Ammon's horn (tissue), 1 donor: Measurements from ENCODE around the gene CD300LG.
A peak's percentile ranks its signal among the peaks of the same experiment; 100 is the strongest.
"Not testable (repeated sequence)": the region's sequence is repeated elsewhere in the genome, so short reads cannot be mapped to it uniquely, and the experiment has no call there.

ENCODE experiments used
- DNase-seq: peaks from one replicate; pipeline ENCODE4 v3.0.0-alpha.2; 2016; ENCODE audit warnings: low spot score

Gene CD300LG

DNA sequence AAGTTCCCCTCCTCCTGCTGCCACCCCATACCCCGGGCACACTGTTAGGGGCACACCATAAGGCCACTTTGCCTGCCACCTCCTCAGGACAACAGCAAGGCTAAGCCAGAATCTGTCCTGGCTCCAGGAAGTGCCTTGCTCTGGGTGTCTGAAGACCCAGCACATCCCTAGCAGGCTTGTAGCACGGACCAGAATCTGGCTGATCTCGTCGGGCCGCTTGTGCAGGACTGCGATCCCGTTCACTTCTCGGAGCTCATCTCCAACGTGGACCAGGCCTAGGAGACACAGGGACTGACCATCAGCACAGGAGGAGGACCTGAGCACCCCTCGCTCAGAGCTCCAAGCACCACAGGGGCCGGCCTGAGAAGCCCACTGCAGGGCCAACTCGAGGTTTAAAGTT lies 21.4 kb upstream of the CD300LG start:
- no peak for DNase-seq

DNA sequence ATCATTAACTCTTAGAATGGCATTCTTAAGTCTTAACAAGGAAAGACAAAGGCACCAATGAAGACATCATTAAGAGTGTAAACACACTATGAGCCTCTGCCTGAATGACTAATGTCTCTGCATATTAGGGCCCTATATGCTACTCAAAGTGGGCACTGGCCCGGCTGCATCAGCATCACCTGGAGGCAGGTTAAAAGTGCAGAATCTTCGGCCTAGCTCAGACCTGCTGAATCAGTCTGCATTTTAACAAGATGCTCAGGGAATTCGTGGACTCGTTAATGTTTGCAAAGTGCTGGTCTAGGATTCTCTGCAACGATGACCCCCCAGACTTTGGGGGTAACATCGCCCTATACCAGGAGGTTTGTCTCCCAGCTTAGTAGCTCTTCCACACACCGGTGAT lies 20.8 kb upstream of the CD300LG start:
- no peak for DNase-seq

GRCh38 chr17:43827596-43827995 lies 19.4 kb upstream of the CD300LG start:
- DNase-seq: no peak

GRCh38 chr17:43829738-43830137 lies 17.2 kb upstream of the CD300LG start:
- no peak for DNase-seq

DNA sequence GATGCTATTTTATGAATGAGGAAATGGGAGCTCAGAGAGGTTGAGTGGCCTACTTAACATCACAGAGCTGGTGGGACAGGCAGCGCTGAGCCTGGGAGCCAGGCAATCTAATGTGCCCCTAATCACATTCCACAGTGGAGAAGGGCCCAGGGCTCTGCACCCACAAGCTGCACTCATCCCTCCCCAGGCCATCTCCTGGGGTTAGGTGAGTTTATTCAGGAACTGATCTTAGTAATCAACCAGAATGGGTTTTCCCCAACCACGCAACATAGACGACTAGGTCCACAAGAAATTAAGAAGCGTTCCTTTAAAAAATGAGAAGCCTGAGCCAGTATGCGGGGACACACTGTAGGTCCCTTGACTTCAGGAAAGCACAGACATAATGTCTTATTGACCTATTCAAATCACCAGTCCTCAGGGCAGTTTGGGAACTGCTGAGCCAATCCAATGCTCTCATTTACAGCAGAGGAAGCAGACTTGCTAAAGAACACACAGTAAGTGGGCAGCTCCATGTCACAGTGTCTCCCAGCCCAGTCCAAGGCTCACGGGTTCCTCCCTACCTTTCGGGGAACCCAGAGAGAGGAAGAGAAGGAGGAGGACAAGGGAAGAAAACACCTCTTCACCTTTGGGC lies 16.4 kb upstream of the CD300LG start:
- no peak for DNase-seq

DNA sequence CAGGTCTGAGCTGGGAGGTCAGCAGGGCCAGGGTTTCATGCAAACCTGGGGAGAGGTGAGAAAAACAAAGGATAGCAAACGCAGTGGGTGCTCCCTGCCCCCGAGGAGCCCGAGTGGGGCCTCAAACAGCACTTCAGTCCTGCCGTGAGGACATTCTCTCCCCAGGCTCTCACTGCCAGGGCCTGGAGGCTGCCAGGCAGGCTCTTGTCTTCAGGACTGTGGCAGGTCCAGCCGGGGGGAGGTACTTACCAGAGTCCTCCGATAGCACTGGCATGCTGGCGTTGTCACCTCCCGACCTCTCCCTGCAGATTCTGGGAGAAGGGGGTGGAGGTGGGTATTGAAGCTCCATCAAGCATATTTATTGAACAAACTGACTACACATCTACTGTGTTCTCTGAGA lies 15.3 kb upstream of the CD300LG start:
- no peak for DNase-seq

- no peak for DNase-seq
Observed at GRCh38 chr17:43832168-43832975, 14.6 kb upstream of the CD300LG start.

DNA sequence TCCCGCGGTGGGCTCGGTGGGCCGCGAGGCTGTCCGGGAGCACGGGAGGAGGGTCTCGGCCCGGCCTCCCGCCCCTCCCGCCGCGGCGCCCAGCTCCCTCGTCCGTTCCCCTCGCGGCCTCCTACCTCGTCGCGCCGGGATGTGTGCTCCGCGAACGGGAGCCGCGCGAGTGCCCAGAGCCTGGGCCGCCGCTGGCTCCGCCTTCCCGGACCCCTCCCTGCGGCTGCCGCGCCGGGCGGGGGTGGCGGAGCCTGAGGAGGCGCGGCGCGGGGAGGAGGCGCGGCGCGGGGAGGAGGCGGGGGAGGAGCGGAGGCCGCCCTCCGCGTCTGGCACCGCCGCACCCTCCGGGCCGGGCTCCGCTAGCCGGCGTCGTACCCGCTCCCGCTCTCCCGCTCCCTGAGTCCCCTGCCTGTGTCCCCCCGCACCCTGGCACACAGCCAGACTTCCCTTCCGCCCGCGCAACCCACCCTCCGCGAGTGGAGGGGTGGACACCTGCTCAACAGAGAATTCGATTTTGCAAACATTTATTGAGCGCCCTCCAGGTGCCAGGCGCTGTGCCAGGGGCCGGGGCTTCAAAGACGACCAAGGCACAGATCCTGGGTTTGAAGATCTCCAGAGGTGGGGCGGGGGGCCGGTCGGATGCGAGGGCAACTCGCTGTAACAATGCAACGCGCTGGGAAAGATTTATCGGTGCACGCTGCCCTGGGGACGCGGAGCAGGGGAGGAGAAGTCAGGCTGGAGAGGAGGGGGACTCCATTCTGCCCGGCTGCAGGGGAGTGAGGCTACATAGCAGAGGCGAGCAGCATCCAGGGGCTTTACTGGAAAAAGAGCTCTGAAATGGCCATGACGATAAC lies 13.8 kb upstream of the CD300LG start, which contains the start of gene MPP3:
MPP3 (minus strand) TSS at position 171 of the 854 bp plus-strand sequence. CDS start 1,240 bp downstream, outside the sequence.
- DNase-seq: peak; percentile 66

DNA sequence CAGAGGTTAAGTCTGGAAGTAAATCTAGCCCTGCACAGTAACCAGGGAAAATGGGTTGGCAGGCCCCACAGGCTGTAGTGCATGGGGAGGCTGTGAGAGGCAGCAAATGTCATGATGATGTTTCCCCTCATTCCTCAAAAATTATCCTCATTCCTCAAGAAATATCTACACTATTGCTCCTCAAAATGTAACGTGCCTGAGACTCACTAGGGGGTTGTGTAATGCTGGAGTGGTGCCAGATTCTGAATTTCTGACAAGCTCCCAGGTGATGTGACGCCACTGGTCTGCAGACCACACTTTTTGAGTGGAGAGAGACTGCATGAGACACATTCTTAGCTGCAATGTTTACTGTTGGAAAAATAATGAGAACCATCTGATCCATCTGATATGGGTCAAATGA lies 12.9 kb upstream of the CD300LG start:
- no peak for DNase-seq

DNA sequence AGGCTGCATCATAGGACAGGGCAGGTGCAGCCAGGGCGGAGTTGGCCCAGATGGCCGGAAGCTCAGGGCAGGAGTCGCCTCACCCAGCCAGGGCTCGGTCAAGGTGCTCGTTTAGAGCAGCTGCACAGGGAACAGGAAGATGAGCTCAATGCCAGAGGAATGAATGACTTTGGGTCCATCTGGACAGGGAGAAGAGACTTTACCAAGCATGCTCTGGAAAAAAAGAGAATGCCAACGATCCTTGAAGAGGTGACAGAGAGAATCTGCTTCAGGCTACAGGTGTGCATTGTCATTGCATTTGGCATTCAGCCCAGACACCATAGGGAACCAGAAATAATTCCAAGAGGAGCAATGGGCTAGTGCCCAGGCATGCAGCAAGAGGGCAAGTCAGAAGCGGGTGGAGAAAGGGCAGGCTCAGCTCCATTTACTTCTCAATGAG lies 7.3 kb upstream of the CD300LG start:
- DNase-seq: no peak

- DNase-seq: no peak
Observed at GRCh38 chr17:43840814-43841213, 6.2 kb upstream of the CD300LG start.

DNA sequence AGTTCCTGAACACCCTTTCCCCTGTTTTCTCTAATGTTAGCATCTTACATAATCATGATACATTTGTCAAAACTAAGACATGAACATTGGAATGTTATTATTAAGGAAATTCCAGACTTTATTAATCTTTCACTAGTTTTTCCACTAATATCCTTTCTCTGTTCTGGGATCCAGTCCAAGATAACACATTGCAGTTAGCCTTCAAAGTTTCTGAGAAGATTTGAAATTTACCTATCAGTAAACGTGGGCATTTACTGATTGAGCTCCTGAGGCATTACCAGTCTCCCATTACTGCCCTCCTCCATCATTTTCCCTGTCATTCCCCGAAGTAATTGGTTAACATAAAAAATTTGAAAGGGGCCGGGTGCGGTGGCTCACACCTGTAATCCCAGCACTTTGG lies 5.7 kb upstream of the CD300LG start:
- no peak for DNase-seq

- not testable (repeated sequence) for DNase-seq
Observed at GRCh38 chr17:43842091-43842974, 4.6 kb upstream of the CD300LG start.

DNA sequence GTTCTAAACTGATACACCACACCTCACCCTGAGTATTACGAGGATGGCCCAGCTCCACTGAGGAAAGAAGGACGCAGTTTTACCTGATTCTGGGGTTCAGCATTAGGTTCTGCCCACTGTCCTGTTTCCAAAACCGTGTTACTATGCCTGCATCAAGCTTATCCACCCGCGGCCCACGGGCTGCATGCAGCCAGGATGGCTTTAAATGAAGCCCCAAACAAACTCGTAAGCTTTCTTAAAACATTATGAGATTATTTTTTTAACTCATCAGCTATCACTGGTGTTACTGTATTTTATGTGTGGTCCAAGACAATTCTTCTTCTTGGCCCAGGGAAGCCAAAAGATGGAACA lies 4.0 kb upstream of the CD300LG start:
- no peak for DNase-seq

DNA sequence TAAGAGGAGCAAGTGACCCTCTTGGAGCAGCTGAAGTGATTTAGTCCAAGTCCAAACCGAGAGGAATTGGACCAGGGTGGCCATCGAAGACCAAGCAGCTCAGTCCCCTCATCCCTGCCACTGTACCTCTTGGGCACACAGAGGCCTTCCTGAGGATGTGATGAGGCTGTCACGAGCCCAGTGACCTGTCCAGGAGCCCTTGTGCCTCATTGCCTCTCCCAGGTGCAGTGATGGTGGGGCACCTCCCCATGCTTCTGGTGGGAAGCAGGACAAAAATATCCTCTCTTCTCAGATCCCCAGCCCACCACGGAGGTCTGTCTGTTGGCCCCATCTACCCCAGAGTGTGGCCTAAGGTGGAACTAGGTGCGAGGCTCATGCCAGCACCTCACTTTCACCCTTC lies 2.7 kb upstream of the CD300LG start:
- no peak for DNase-seq

GRCh38 chr17:43845766-43846165 lies 1.2 kb upstream of the CD300LG start:
- no peak for DNase-seq

DNA sequence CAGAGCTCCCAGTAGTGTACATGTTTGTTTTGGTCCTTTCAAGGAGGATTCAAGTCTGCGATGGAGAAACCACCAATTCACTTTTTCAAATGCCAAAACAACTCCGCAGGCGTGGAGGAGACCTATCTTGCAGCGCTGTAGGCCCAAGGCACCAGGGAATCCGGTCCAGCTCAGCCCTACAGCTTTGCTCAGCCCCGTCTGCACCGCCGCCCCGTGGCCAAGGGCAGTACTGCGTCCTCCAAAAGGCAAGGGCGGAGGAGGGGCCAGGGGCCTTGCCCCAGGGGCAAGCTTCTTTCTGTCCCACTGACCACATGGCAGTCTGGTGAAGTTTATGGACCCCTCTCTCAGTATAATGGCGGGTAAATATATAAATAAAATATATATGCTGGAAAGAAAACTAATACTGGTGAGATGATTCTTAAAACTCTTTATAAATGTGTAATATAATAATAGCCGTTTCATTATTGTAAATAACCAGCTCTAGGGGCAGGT lies 709 bp upstream of the CD300LG start:
- DNase-seq: peak; percentile 84

GRCh38 chr17:43848601-43849000 lies 1.6 kb downstream of the CD300LG start:
- no peak for DNase-seq

DNA sequence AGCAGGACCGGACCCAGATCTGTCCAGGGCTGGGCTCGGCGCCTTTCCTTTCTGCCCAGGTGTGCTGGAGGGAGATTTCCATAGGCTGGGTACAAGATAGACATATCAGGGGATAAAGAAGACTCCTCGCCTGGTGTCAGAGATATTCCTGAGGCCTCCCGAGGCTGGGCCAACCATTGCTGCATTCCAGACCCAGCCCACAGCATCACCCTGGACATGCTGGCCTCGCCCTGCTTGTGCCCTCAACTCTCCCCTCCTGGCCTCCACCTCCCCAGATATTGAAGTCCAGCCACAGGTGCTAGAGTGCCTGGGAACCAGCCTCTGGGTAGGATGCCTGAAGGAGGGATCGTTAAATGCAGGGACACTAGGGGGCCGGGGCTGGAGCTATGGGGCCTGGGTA lies 2.1 kb downstream of the CD300LG start:
- no peak for DNase-seq

DNA sequence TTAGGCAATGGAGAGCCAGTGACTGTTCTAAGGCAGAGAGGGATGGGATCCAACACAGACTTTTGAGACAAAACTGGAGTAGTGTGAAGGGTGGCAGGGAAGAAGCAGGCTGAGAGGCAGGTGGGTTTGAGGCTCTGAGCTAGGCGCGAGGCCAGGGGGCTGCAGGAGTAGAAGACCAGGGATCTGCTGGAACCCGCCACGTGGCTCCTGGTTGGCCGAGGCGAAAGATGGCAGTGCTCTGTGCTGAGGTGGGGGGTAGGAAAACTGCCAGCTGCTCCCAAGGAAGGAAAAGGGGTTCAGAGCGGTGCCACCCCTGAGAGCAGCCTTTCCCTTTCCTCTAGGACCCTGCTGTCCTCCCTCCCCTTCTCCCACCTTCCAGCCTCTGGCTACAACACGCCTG lies 5.6 kb downstream of the CD300LG start:
- DNase-seq: no peak

DNA sequence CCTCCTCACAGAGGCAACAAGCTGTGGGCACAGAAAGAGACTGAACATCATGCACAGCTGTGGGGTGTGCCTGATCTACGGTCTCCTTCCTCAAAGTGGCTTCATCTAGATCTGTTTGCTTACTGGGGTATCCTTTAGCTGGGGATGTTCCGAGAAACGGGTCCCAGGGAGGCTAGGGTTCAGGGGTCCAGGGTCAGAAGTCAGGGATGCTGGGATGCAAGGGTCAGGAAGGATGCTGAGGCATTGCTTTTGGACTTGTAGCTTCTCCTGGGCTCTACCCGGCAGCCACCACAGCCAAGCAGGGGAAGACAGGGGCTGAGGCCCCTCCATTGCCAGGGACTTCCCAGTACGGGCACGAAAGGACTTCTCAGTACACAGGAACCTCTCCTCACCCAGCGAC lies 6.6 kb downstream of the CD300LG start:
- DNase-seq: no peak

DNA sequence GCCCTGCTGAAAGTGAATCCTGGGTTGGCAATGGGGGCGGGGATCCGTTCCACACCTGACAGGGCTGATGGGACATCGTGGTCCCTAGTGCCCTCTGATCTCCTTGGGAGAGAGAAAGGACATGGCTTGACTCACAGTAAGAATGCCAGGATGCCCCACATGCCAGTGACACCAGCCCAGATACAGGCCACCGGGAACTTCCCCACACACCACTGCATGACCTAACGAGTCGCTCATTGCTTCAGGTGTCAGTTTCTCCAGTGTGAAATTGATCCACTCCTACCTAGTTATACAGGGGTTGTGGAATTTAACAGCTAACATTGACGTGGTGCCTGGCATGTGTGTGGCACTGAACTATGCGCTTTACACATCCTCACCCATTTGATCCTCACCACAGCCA lies 7.5 kb downstream of the CD300LG start:
- no peak for DNase-seq
